Nephron (organoid): ENCODE results near the gene CEACAM1.

ENCODE experiments used
- H3K27ac Mint-ChIP-seq, 3 experiments: 2 replicates each; pipeline ENCODE4 v1.8.0; 2020; ENCODE audit warnings: mixed read lengths in 3 of 3, mild to moderate bottlenecking in 2 of 3, moderate library complexity in 1 of 3
- H3K27me3 Mint-ChIP-seq: 2 replicates; pipeline ENCODE4 v1.8.0; 2021; ENCODE audit warnings: low read depth, mild to moderate bottlenecking, moderate library complexity, mixed read lengths
- H3K36me3 Mint-ChIP-seq: 2 replicates; pipeline ENCODE4 v1.8.0; 2020; ENCODE audit warnings: low read depth, mixed read lengths
- H3K4me1 Mint-ChIP-seq: 2 replicates; pipeline ENCODE4 v1.8.0; 2020; ENCODE audit warnings: mixed read lengths
- H3K4me3 Mint-ChIP-seq, 3 experiments: 2 replicates each; pipeline ENCODE4 v1.8.0; 2020; ENCODE audit warnings: mild to moderate bottlenecking in 3 of 3, mixed read lengths in 3 of 3, moderate library complexity in 2 of 3
- H3K9me3 Mint-ChIP-seq: 2 replicates; pipeline ENCODE4 v1.8.0; 2020; ENCODE audit warnings: mixed read lengths
- TF ChIP-seq, protein P1 (sequence below), 3 experiments: fragments of 200-600 bp; sonication (generic); IDR thresholded peaks; one replicate each; pipeline ENCODE4 v1.5.0; 2021; ENCODE audit warnings: antibody characterized with exemption in 3 of 3; ENCODE audit not compliant: unreplicated experiment in 3 of 3

The CEACAM1 gene

DNA sequence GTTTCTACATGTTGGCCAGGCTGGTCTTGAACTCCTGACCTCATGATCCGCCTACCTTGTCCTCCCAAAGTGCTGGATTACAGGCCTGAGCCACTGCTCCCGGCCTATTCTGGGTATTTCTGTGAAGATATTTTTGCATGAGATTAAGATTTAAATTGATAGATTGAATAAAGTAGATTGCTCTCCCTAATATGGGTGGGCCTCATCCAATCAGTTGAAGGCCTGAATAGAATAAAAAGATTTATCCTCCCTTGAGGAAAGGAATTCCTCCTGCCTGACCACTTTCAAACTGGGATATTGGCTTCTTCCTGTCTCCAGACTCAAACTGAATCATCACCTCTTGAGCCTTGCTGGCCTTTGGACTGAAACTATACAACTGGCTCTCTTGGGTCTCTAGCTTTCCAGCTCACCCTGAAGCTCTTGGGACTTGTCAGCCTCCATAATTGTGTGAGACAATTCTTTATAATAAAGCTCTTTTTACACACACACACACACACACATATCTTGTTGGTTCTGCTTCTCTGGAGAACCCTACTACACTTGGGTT lies 49.4 kb downstream of the CEACAM1 start:
- no peaks in the 10 kb centered on the region for H3K9me3 Mint-ChIP-seq
- no peak overlapping the region for H3K4me3 Mint-ChIP-seq
- TF ChIP-seq, protein P1, sequence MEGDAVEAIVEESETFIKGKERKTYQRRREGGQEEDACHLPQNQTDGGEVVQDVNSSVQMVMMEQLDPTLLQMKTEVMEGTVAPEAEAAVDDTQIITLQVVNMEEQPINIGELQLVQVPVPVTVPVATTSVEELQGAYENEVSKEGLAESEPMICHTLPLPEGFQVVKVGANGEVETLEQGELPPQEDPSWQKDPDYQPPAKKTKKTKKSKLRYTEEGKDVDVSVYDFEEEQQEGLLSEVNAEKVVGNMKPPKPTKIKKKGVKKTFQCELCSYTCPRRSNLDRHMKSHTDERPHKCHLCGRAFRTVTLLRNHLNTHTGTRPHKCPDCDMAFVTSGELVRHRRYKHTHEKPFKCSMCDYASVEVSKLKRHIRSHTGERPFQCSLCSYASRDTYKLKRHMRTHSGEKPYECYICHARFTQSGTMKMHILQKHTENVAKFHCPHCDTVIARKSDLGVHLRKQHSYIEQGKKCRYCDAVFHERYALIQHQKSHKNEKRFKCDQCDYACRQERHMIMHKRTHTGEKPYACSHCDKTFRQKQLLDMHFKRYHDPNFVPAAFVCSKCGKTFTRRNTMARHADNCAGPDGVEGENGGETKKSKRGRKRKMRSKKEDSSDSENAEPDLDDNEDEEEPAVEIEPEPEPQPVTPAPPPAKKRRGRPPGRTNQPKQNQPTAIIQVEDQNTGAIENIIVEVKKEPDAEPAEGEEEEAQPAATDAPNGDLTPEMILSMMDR (IDR thresholded peaks at IDR 0.05; ENCODE audit: unreplicated experiment in 3 of 3): no peak
- no peak overlapping the region for H3K27ac Mint-ChIP-seq
- H3K4me1 Mint-ChIP-seq: no peaks in the 10 kb centered on the region
- peaks cover 4% of the 10 kb centered on the region for H3K27me3 Mint-ChIP-seq
- H3K36me3 Mint-ChIP-seq: no peaks in the 10 kb centered on the region

- Mint-ChIP-seq H3K27me3 (peaks cover 7% of the 10 kb centered on the region), H3K36me3 (no peaks in the 10 kb centered on the region), H3K4me3 (no peak overlapping the region), H3K9me3 (no peaks in the 10 kb centered on the region), H3K27ac (no peak overlapping the region), H3K4me1 (no peaks in the 10 kb centered on the region)
- TF ChIP-seq, protein P1 (IDR thresholded peaks at IDR 0.05; ENCODE audit: unreplicated experiment in 3 of 3): no peak
Measured at GRCh38 chr19:42477933-42478332, 50.3 kb downstream of the CEACAM1 start.

- H3K4me3 Mint-ChIP-seq: no peak overlapping the region
- peaks cover 7% of the 10 kb centered on the region for H3K27me3 Mint-ChIP-seq
- H3K9me3 Mint-ChIP-seq: no peaks in the 10 kb centered on the region
- H3K36me3 Mint-ChIP-seq: no peaks in the 10 kb centered on the region
- no peak overlapping the region for H3K27ac Mint-ChIP-seq
- TF ChIP-seq, protein P1 (IDR thresholded peaks at IDR 0.05; ENCODE audit: unreplicated experiment in 3 of 3): no peak
- H3K4me1 Mint-ChIP-seq: no peaks in the 10 kb centered on the region
Measured at GRCh38 chr19:42477117-42477516, 51.2 kb downstream of the CEACAM1 start.

DNA sequence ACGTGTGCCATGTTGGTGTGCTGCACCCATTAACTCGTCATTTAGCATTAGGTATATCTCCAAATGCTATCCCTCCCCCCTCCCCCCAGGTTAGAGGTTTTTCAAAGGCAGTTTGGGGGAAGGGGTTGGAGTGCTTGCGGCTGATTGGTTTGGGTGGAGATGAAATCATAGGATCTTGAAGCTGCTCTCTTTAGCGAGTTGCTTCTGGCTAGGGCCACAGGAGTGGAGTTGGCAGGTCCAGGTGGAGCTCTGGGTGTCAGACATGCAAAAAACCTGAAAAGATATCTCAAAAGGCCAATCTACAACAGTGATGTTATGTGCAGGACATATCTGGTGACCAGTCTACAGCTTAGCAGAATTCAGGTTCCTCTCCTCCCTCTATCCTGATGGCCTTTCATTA lies 52.9 kb downstream of the CEACAM1 start:
- no peak overlapping the region for H3K4me3 Mint-ChIP-seq
- H3K36me3 Mint-ChIP-seq: no peaks in the 10 kb centered on the region
- TF ChIP-seq, protein P1 (IDR thresholded peaks at IDR 0.05; ENCODE audit: unreplicated experiment in 3 of 3): no peak
- H3K27me3 Mint-ChIP-seq: peaks cover 7% of the 10 kb centered on the region
- H3K4me1 Mint-ChIP-seq: no peaks in the 10 kb centered on the region
- H3K27ac Mint-ChIP-seq: no peak overlapping the region
- H3K9me3 Mint-ChIP-seq: no peaks in the 10 kb centered on the region

DNA sequence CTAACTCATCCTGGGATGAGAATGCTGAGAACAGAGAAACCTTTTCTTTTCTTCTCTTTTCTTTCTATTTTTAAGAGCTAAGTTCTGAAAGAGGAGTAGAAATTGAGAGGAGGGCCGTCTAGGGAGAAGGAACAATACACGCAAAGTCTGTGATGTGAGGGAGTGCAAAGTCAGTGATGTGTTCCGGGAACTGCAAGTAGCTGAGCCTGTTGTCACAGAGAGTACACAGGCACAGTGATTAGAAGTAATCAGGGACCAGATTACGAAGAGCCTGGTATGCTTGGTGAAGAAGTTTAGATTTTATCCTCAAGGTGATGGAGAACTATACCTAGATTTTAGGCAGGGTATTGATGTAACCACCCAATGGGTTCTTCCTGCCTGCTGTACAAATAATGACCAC lies 53.5 kb downstream of the CEACAM1 start:
- Mint-ChIP-seq H3K4me1 (no peaks in the 10 kb centered on the region), H3K27ac (no peak overlapping the region), H3K4me3 (no peak overlapping the region), H3K36me3 (no peaks in the 10 kb centered on the region), H3K27me3 (peaks cover 7% of the 10 kb centered on the region), H3K9me3 (no peaks in the 10 kb centered on the region)
- TF ChIP-seq, protein P1 (IDR thresholded peaks at IDR 0.05; ENCODE audit: unreplicated experiment in 3 of 3): no peak

DNA sequence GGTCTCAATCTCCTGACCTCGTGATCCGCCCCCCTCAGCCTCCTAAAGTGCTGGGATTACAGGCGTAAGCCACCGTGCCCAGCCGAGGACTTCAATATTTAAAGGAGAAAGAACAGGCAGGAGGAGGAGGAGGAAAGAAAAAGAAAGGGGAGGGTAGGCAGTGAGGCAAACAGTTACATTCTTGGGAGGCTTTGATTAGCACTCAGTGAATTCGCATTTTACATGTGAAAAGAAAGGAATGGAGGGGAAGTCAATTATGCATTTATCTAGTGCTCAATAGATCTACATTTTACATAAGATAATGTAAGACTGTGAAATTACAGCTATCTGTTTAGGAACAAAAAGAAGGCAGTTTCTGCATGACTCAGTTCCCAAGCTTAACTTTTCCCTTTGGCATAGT lies 54.6 kb downstream of the CEACAM1 start:
- Mint-ChIP-seq H3K9me3 (no peaks in the 10 kb centered on the region), H3K36me3 (no peaks in the 10 kb centered on the region), H3K4me3 (no peak overlapping the region), H3K27ac (no peak overlapping the region), H3K27me3 (peaks cover 7% of the 10 kb centered on the region), H3K4me1 (no peaks in the 10 kb centered on the region)
- TF ChIP-seq, protein P1 (IDR thresholded peaks at IDR 0.05; ENCODE audit: unreplicated experiment in 3 of 3): no peak
